ENCODE results near the gene MEGF10.

Gene MEGF10

GRCh38 chr5:127299678-127300077 is 9.1 kb downstream of the MEGF10 start:
- TF ChIP-seq, protein P1, sequence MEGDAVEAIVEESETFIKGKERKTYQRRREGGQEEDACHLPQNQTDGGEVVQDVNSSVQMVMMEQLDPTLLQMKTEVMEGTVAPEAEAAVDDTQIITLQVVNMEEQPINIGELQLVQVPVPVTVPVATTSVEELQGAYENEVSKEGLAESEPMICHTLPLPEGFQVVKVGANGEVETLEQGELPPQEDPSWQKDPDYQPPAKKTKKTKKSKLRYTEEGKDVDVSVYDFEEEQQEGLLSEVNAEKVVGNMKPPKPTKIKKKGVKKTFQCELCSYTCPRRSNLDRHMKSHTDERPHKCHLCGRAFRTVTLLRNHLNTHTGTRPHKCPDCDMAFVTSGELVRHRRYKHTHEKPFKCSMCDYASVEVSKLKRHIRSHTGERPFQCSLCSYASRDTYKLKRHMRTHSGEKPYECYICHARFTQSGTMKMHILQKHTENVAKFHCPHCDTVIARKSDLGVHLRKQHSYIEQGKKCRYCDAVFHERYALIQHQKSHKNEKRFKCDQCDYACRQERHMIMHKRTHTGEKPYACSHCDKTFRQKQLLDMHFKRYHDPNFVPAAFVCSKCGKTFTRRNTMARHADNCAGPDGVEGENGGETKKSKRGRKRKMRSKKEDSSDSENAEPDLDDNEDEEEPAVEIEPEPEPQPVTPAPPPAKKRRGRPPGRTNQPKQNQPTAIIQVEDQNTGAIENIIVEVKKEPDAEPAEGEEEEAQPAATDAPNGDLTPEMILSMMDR (IDR thresholded peaks at IDR 0.05; ENCODE audit: low read depth, low read length): no peak
- TF ChIP-seq EZH2phosphoT487 (IDR thresholded peaks at IDR 0.05; ENCODE audit: low read depth): no peak
- no peaks in the 10 kb centered on the region for H3K27me3 ChIP-seq (ENCODE audit: low read depth, low read length)
- no peak overlapping the region for H3K27ac ChIP-seq (ENCODE audit: low read length)
- no peak overlapping the region for H3K4me2 ChIP-seq (ENCODE audit: low read length)
- no peaks in the 10 kb centered on the region for H4K20me1 ChIP-seq (ENCODE audit: insufficient read depth, low read length)
- H3K4me1 ChIP-seq (ENCODE audit: low read length): no peaks in the 10 kb centered on the region
- H3K79me2 ChIP-seq (ENCODE audit: low read length): no peaks in the 10 kb centered on the region
- H2AFZ ChIP-seq (ENCODE audit: low read depth, low read length): no peak overlapping the region
- H3K9ac ChIP-seq (ENCODE audit: low read length): no peak overlapping the region
- no peak overlapping the region for H3K4me3 ChIP-seq (ENCODE audit: low read length)
- H3K36me3 ChIP-seq (replicated peaks; ENCODE audit: low read depth, low read length): no peaks in the 10 kb centered on the region
- H3K9me3 ChIP-seq (ENCODE audit: insufficient read depth, low read length): no peaks in the 10 kb centered on the region

DNA sequence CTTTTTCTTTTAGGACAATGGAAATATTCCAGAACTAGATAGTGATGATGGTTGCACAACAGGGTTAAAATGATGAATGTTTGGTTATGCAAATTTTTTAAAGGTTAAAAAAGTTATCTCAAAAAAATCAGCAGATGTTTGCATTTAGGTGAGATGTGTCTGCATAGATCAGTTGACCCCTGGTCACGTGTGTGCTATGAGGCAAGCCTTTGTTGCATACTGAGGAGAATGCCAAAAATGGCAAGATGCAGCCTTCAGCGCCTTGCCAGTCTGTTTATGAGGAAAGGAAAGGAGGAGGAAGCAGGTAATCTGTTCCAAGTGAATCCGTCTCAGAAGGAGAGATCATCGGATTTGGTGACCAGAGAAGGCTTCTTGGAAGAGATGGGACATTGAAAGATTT is 11.9 kb downstream of the MEGF10 start:
- Histone ChIP-seq H2AFZ (ENCODE audit: low read depth, low read length) (no peak overlapping the region), H4K20me1 (ENCODE audit: insufficient read depth, low read length) (no peaks in the 10 kb centered on the region), H3K4me2 (ENCODE audit: low read length) (no peak overlapping the region), H3K9me3 (ENCODE audit: insufficient read depth, low read length) (no peaks in the 10 kb centered on the region), H3K27ac (ENCODE audit: low read length) (no peak overlapping the region), H3K4me1 (ENCODE audit: low read length) (no peaks in the 10 kb centered on the region), H3K9ac (ENCODE audit: low read length) (no peak overlapping the region), H3K27me3 (ENCODE audit: low read depth, low read length) (no peaks in the 10 kb centered on the region), H3K36me3 (replicated peaks; ENCODE audit: low read depth, low read length) (no peaks in the 10 kb centered on the region), H3K4me3 (ENCODE audit: low read length) (no peak overlapping the region), H3K79me2 (ENCODE audit: low read length) (no peaks in the 10 kb centered on the region)
- TF ChIP-seq, protein P1 (IDR thresholded peaks at IDR 0.05; ENCODE audit: low read depth, low read length): no peak
- no peak for TF ChIP-seq EZH2phosphoT487 (IDR thresholded peaks at IDR 0.05; ENCODE audit: low read depth)

- Histone ChIP-seq H3K9me3 (ENCODE audit: insufficient read depth, low read length) (no peaks in the 10 kb centered on the region), H2AFZ (ENCODE audit: low read depth, low read length) (no peak overlapping the region), H3K27ac (ENCODE audit: low read length) (no peak overlapping the region), H3K4me3 (ENCODE audit: low read length) (no peak overlapping the region), H3K79me2 (ENCODE audit: low read length) (no peaks in the 10 kb centered on the region), H4K20me1 (ENCODE audit: insufficient read depth, low read length) (no peaks in the 10 kb centered on the region), H3K27me3 (ENCODE audit: low read depth, low read length) (no peaks in the 10 kb centered on the region), H3K36me3 (replicated peaks; ENCODE audit: low read depth, low read length) (no peaks in the 10 kb centered on the region), H3K4me1 (ENCODE audit: low read length) (no peaks in the 10 kb centered on the region), H3K9ac (ENCODE audit: low read length) (no peak overlapping the region), H3K4me2 (ENCODE audit: low read length) (no peak overlapping the region)
- TF ChIP-seq, protein P1 (IDR thresholded peaks at IDR 0.05; ENCODE audit: low read depth, low read length): no peak
Observed at GRCh38 chr5:127303404-127303803, 12.8 kb downstream of the MEGF10 start.

- H3K4me2 ChIP-seq (ENCODE audit: low read length): no peak overlapping the region
- no peak overlapping the region for H3K9ac ChIP-seq (ENCODE audit: low read length)
- no peaks in the 10 kb centered on the region for H3K36me3 ChIP-seq (replicated peaks; ENCODE audit: low read depth, low read length)
- no peak overlapping the region for H3K4me3 ChIP-seq (ENCODE audit: low read length)
- H4K20me1 ChIP-seq (ENCODE audit: insufficient read depth, low read length): no peaks in the 10 kb centered on the region
- H2AFZ ChIP-seq (ENCODE audit: low read depth, low read length): no peak overlapping the region
- no peaks in the 10 kb centered on the region for H3K27me3 ChIP-seq (ENCODE audit: low read depth, low read length)
- no peaks in the 10 kb centered on the region for H3K9me3 ChIP-seq (ENCODE audit: insufficient read depth, low read length)
- no peaks in the 10 kb centered on the region for H3K79me2 ChIP-seq (ENCODE audit: low read length)
- TF ChIP-seq, protein P1 (IDR thresholded peaks at IDR 0.05; ENCODE audit: low read depth, low read length): no peak
- TF ChIP-seq EZH2phosphoT487 (IDR thresholded peaks at IDR 0.05; ENCODE audit: low read depth): no peak
- no peaks in the 10 kb centered on the region for H3K4me1 ChIP-seq (ENCODE audit: low read length)
- H3K27ac ChIP-seq (ENCODE audit: low read length): no peak overlapping the region
Observed at GRCh38 chr5:127305493-127305892, 14.9 kb downstream of the MEGF10 start.
